ENCODE results near the gene LUC7L3. TPM values are rescaled to one million over a fixed set of nuclear protein-coding genes. Genes with fewer than 3 reads are reported as not detected.

The LUC7L3 gene
- total and polyA plus RNA-seq, 2 experiments from 2014 or later: 69.3 to 501 TPM

DNA sequence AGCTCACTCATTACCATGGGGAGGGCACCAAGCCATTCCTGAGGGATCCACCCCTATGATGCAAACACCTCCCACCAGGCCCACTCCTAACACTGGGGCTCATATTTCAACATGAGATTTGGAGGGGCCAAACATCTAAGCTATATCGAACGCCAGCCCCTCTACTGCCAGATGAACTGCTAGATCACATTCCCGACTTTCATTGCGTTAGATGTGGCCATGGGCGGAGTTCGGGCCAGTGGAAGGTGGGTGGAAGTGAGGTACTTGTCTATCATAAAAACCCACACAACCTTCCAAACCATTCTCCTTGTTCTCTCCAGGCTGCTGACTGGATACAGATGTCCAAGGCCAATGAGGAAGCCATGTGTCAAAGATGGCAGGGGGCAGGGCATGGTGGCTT lies 75.0 kb downstream of the LUC7L3 start:
- H3K27me3 Mint-ChIP-seq (ENCODE audit: insufficient read depth, low read depth, poor library complexity): no peaks in the 10 kb centered on the region
- H3K4me1 ChIP-seq (ENCODE audit: insufficient read depth): peaks cover 8% of the 10 kb centered on the region
- H3F3A ChIP-seq (replicated peaks; ENCODE audit: low read depth): no peaks in the 10 kb centered on the region
- H3K4me1 Mint-ChIP-seq: peaks cover 32% of the 10 kb centered on the region
- no peak overlapping the region for H3K27ac ChIP-seq (ENCODE audit: low read depth)
- H3K36me3 ChIP-seq (ENCODE audit: insufficient read depth): no peaks in the 10 kb centered on the region
- H3K9me2 ChIP-seq (ENCODE audit: insufficient read depth): no peaks in the 10 kb centered on the region
- DNase-seq (ENCODE audit: low spot score): no peak
- no peaks in the 10 kb centered on the region for H3K27me3 ChIP-seq (ENCODE audit: insufficient read depth)
- H4K20me1 ChIP-seq (replicated peaks; ENCODE audit: insufficient read depth): no peaks in the 10 kb centered on the region
- no peaks in the 10 kb centered on the region for H3K9me3 Mint-ChIP-seq
- no peak for ATAC-seq
- no peak overlapping the region for H3K4me3 Mint-ChIP-seq
- H2AFZ ChIP-seq: peak overlapping the region; percentile 24; the same call in 1 of the 2 replicates
- no peak overlapping the region for H3K4me3 ChIP-seq
- H3K27ac Mint-ChIP-seq: no peak overlapping the region
- no peaks in the 10 kb centered on the region for H3K79me2 ChIP-seq (replicated peaks; ENCODE audit: insufficient read depth)
- H3K36me3 Mint-ChIP-seq (ENCODE audit: low read depth): no peaks in the 10 kb centered on the region
- TF ChIP-seq, protein P1, sequence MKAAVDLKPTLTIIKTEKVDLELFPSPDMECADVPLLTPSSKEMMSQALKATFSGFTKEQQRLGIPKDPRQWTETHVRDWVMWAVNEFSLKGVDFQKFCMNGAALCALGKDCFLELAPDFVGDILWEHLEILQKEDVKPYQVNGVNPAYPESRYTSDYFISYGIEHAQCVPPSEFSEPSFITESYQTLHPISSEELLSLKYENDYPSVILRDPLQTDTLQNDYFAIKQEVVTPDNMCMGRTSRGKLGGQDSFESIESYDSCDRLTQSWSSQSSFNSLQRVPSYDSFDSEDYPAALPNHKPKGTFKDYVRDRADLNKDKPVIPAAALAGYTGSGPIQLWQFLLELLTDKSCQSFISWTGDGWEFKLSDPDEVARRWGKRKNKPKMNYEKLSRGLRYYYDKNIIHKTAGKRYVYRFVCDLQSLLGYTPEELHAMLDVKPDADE (IDR thresholded peaks at IDR 0.05): no peak
- no peak for TF ChIP-seq JUNB (IDR thresholded peaks at IDR 0.05; ENCODE audit: unreplicated experiment)
- no peak for TF ChIP-seq EZH2 (IDR thresholded peaks at IDR 0.05; ENCODE audit: low read depth, unreplicated experiment)
- TF ChIP-seq, protein P2, sequence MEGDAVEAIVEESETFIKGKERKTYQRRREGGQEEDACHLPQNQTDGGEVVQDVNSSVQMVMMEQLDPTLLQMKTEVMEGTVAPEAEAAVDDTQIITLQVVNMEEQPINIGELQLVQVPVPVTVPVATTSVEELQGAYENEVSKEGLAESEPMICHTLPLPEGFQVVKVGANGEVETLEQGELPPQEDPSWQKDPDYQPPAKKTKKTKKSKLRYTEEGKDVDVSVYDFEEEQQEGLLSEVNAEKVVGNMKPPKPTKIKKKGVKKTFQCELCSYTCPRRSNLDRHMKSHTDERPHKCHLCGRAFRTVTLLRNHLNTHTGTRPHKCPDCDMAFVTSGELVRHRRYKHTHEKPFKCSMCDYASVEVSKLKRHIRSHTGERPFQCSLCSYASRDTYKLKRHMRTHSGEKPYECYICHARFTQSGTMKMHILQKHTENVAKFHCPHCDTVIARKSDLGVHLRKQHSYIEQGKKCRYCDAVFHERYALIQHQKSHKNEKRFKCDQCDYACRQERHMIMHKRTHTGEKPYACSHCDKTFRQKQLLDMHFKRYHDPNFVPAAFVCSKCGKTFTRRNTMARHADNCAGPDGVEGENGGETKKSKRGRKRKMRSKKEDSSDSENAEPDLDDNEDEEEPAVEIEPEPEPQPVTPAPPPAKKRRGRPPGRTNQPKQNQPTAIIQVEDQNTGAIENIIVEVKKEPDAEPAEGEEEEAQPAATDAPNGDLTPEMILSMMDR (conservative IDR thresholded peaks at IDR 0.05; ENCODE audit: low read depth in 2 of 2): no peak
- no peak overlapping the region for H3K4me2 ChIP-seq

DNA sequence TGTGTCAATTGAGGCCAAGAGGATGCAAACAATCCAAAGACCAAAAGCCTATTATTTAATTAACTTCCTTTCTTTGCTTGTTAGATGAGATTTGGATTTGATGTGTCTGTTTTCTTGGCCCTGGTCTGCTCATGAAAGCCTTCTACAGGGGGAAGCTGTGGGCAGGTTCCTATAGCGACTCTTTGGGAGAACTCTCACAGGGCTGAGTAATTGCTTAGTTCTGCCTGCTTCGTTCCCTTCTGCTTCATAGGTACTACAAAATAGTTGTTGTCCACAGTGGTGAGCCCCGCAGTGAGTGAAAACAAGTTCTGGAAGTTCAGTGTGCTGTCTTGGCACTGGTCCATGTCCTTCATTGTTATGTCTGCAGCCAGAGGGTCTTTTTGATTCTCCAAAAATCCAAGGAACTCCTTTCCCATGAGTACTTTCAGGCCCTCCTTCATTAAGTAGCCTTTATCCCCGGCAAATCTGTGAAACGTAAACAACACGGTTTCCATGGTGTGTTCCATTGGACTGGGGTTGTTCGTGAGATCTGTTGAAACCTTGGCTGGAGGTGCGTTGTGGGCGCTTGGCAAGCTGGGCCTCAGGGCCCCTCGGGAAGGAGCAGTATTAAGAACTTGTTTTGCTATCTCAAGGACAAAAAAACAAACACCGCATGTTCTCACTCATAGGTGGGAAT lies 77.9 kb downstream of the LUC7L3 start:
- Histone ChIP-seq H3K79me2 (replicated peaks; ENCODE audit: insufficient read depth) (no peaks in the 10 kb centered on the region), H3K9me2 (ENCODE audit: insufficient read depth) (no peaks in the 10 kb centered on the region), H3K4me1 (ENCODE audit: insufficient read depth) (no peaks in the 10 kb centered on the region), H3K4me2 (no peak overlapping the region), H3F3A (replicated peaks; ENCODE audit: low read depth) (no peaks in the 10 kb centered on the region), H3K4me3 (no peak overlapping the region), H4K20me1 (replicated peaks; ENCODE audit: insufficient read depth) (no peaks in the 10 kb centered on the region), H2AFZ (peak overlapping the region; percentile 63; the same call in 1 of the 2 replicates), H3K27me3 (ENCODE audit: insufficient read depth) (no peaks in the 10 kb centered on the region), H3K27ac (ENCODE audit: low read depth) (no peak overlapping the region), H3K36me3 (ENCODE audit: insufficient read depth) (no peaks in the 10 kb centered on the region)
- Mint-ChIP-seq H3K27me3 (ENCODE audit: insufficient read depth, low read depth, poor library complexity) (no peaks in the 10 kb centered on the region), H3K4me1 (peaks cover 27% of the 10 kb centered on the region), H3K27ac (peak overlapping the region; percentile 70), H3K36me3 (ENCODE audit: low read depth) (no peaks in the 10 kb centered on the region), H3K9me3 (no peaks in the 10 kb centered on the region), H3K4me3 (no peak overlapping the region)
- DNase-seq (ENCODE audit: low spot score): no peak
- no peak for ATAC-seq
- TF ChIP-seq STAT1 (IDR thresholded peaks at IDR 0.05; ENCODE audit: unreplicated experiment): no peak
- TF ChIP-seq ZNF114 (CRISPR knock-in tag; IDR thresholded peaks at IDR 0.05): no peak
- TF ChIP-seq JUNB (IDR thresholded peaks at IDR 0.05; ENCODE audit: unreplicated experiment): no peak
- TF ChIP-seq, protein P1 (IDR thresholded peaks at IDR 0.05): no peak
- no peak for TF ChIP-seq NANOG (IDR thresholded peaks at IDR 0.05; ENCODE audit: borderline replicate concordance)
- no peak for TF ChIP-seq EZH2 (IDR thresholded peaks at IDR 0.05; ENCODE audit: low read depth, unreplicated experiment)
- TF ChIP-seq CREB1 (CRISPR knock-in tag; IDR thresholded peaks at IDR 0.05; ENCODE audit: low read depth): no peak
- TF ChIP-seq EZH2phosphoT487 (IDR thresholded peaks at IDR 0.05; ENCODE audit: unreplicated experiment): no peak
- TF ChIP-seq, protein P3, sequence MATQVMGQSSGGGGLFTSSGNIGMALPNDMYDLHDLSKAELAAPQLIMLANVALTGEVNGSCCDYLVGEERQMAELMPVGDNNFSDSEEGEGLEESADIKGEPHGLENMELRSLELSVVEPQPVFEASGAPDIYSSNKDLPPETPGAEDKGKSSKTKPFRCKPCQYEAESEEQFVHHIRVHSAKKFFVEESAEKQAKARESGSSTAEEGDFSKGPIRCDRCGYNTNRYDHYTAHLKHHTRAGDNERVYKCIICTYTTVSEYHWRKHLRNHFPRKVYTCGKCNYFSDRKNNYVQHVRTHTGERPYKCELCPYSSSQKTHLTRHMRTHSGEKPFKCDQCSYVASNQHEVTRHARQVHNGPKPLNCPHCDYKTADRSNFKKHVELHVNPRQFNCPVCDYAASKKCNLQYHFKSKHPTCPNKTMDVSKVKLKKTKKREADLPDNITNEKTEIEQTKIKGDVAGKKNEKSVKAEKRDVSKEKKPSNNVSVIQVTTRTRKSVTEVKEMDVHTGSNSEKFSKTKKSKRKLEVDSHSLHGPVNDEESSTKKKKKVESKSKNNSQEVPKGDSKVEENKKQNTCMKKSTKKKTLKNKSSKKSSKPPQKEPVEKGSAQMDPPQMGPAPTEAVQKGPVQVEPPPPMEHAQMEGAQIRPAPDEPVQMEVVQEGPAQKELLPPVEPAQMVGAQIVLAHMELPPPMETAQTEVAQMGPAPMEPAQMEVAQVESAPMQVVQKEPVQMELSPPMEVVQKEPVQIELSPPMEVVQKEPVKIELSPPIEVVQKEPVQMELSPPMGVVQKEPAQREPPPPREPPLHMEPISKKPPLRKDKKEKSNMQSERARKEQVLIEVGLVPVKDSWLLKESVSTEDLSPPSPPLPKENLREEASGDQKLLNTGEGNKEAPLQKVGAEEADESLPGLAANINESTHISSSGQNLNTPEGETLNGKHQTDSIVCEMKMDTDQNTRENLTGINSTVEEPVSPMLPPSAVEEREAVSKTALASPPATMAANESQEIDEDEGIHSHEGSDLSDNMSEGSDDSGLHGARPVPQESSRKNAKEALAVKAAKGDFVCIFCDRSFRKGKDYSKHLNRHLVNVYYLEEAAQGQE (IDR thresholded peaks at IDR 0.05; ENCODE audit: unreplicated experiment): no peak
- TF ChIP-seq ZNF331 (CRISPR knock-in tag; IDR thresholded peaks at IDR 0.05; ENCODE audit: low read depth): no peak
- no peak for TF ChIP-seq POLR2AphosphoS5 (IDR thresholded peaks at IDR 0.05; ENCODE audit: low read depth)
- TF ChIP-seq, protein P2 (conservative IDR thresholded peaks at IDR 0.05; ENCODE audit: low read depth in 2 of 2): no peak

Data from GM23338 (cell line).